ENCODE data around the gene MYADML2.

DNA sequence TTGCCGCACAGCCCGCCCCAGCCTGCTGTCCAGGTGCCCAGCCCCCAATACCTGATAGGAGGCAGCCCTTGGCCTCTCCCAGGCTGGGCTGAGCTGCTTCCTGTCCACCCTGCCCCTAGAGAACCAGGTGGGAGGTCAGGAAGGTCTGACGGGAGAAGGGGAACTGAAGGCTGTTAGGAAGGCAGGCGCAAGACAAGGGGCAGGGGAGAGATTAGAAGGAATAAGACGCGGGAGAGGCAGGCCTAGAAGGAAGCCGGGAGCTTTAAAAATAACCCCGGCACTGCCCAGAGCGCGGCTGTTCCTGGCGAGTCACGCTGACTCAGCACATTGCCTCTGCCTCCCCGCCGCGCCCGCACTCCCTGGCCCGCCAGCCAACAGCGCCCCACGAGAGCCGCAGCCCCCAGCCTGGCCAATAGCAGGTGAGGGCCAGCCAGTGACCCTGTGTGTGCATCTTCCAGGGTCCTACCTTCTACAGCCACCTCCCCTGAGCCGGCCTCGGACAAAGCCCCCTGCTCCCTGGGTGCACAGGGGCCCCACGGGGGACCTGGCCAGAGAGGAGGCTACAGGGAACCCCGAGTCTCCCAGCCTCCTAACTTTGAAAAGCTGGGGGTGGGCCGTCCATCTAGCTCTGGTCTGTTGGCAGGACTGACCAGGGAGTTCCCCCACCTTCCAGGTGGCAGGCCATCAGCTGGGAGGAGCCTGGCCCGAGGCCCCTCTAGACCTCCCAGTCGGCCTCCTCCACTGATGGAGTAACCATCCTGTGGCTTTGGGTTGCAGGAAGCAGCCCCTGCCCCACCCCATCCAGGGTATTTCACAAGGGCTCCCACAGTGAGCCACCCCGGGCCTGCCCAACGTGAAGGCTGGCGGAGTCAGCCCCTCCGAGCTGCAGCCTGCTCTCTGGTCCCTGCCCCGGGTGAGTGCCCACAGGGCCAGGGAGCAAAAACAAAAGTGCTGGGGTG, 23.5 kb downstream of the MYADML2 start:
- no peak for TF ChIP-seq GATA2 (IDR thresholded peaks at IDR 0.05; ENCODE audit: low read depth, low read length)
- no peak for TF ChIP-seq GATA3 (IDR thresholded peaks at IDR 0.05; ENCODE audit: low read depth, low read length)

All from SH-SY5Y (cell line).